Brain microvascular endothelial cell (primary cell): ENCODE measurements around the gene TM2D3.

Experiments
- DNase-seq: peaks from one replicate; pipeline ENCODE4 v3.0.0-alpha.2; 2020
- H3K27ac ChIP-seq: fragments of 250-450 bp; sonication (Bioruptor Pico); 2 replicates; pipeline ENCODE4 v1.5.1; 2020; ENCODE audit warnings: mild to moderate bottlenecking, moderate library complexity
- H3K27me3 ChIP-seq: fragments of 250-450 bp; sonication (Bioruptor Pico); replicated peaks from 2 replicates; pipeline ENCODE4 v1.5.1; 2020; ENCODE audit warnings: mild to moderate bottlenecking
- H3K36me3 ChIP-seq: fragments of 250-450 bp; sonication (Bioruptor Pico); replicated peaks from 2 replicates; pipeline ENCODE4 v1.5.1; 2020; ENCODE audit warnings: mild to moderate bottlenecking
- H3K4me3 ChIP-seq: 2 replicates; pipeline ENCODE4 v1.5.1; 2011; ENCODE audit warnings: low read depth, mild to moderate bottlenecking, control low read depth, low read length, moderate library complexity
- CTCF ChIP-seq: IDR thresholded peaks from 2 replicates; pipeline ENCODE4 v1.5.1; 2011; ENCODE audit warnings: low read depth, mild to moderate bottlenecking, moderate library complexity, low read length, control low read depth, inconsistent platforms; ENCODE audit errors: missing control alignments
- in situ Hi-C: cut with HindIII; loops from 2 replicates; pipeline ENCODE4 v1.10.0; 2017; ENCODE audit warnings: low sequenced_read_pairs, low pct_ligation_motif_present

The TM2D3 gene, protein sequence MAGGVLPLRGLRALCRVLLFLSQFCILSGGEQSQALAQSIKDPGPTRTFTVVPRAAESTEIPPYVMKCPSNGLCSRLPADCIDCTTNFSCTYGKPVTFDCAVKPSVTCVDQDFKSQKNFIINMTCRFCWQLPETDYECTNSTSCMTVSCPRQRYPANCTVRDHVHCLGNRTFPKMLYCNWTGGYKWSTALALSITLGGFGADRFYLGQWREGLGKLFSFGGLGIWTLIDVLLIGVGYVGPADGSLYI

DNA sequence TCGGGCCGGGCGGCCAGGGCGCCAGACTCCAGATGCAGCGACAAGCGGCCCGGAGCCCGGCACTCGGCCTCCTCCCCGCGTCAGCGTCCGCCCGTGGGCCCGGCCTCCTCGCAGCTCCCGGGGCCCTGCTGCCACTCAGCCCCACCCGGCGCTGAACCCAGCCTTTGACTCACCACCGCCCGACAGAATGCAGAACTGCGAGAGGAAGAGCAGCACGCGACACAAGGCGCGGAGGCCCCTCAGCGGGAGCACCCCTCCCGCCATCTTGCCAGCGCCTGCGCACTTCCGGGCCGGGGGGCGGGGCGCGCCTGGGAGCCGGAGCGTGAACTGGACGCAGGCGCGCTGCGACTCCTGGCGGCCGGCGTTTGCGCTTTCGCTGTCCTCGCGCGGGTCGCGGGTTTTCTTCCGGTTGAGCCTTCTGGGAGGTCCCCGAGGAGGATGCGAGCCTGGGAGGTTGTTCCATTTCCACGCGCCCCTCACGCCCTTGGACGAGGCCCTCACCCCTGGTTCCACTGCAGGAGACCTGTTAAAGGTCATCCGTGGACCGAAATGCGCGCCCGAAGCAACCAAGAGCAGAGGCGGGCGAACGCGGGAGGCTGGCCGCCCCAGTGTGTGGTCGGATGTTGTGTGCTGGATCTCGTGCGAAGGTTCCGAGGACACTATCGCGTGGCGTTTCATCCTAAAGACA, at the start of gene TM2D3:
TM2D3 (minus strand) TSS at position 284 of the 688 bp plus-strand sequence; CDS start at position 264, 20 bp downstream.
- peak; percentile 71 for TF ChIP-seq CTCF
- in situ Hi-C loops, result no loop called here
- Histone ChIP-seq H3K27ac (peak within 1 kb of the TSS; percentile 84), H3K36me3 (peaks cover 1% of the 10 kb centered on the region), H3K27me3 (no peaks in the 10 kb centered on the region), H3K4me3 (peak within 1 kb of the TSS; percentile 83)
- DNase-seq, result peak; percentile 80

DNA sequence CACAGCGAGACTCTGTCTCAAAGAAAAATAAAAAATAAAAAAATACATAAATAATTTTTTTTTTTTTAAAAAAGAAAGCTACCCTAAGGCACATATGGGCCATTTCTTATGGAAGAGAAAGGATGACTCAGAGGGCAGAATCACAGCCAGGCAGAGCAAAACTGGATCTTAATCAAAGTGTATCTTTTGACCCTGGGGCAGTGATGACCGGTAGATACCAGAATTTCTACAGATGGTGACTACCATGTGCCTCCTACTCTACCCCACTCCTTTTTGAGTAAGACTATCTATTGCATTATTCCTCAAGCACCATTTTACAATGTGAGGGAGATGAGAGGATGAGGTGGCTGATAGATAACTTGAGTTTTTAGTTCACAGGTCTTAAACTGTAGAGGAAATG, 46.1 kb upstream of the TM2D3 start:
- TF ChIP-seq CTCF, result no peak

DNA sequence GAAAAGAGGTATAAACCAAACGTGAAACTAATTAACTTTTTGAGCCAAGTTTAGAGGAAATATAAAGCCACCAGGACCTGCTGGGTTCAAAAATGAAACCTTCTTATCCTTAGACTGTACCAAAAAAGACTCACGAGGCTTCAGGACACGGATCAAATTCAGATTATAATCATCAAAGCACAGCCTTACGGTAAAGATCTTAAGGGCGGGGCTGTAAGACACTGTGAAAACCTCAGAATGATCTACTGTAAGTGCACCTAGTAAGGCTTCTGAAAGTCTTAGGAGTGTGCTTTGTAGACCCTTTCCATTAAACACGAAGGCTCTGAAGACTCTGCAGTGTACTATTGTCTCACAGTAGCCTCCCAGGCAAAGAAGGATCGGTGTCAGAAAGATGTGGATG, 45.3 kb upstream of the TM2D3 start:
- Histone ChIP-seq H3K27ac (no peak overlapping the region), H3K27me3 (no peaks in the 10 kb centered on the region), H3K36me3 (peaks cover 36% of the 10 kb centered on the region), H3K4me3 (no peak overlapping the region)
- in situ Hi-C loops, result no loop called here
- DNase-seq, result no peak
- TF ChIP-seq CTCF, result no peak

More for the DNA sequence above, 46.1 kb upstream of the TM2D3 start:
- no peak for DNase-seq
- in situ Hi-C loops, result no loop called here
- no peak overlapping the region for H3K4me3 ChIP-seq
- H3K36me3 ChIP-seq, result peaks cover 36% of the 10 kb centered on the region
- H3K27ac ChIP-seq, result no peak overlapping the region
- H3K27me3 ChIP-seq, result no peaks in the 10 kb centered on the region

DNA sequence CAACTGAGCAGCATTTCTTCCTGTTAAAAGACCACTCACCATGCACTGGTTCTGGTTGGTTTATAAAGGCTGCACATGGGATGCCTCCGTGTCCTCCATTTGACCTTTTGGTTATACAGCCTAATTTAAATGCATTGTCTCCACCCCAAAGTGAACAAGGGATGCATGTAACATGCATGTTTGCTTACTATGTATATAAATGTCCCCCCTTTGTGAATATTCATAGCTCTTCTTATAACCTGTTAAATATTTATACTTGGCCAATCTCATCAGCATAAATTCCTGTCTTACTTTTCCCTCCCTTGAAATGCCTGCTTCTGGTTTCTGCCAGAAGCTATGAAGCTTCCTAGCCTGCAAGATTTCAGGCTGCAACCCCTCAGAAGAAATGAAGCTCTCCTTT, 44.6 kb upstream of the TM2D3 start:
- no peak for TF ChIP-seq CTCF
- in situ Hi-C loops, result no loop called here
- peaks cover 38% of the 10 kb centered on the region for H3K36me3 ChIP-seq
- H3K27me3 ChIP-seq, result no peaks in the 10 kb centered on the region
- DNase-seq, result no peak
- no peak overlapping the region for H3K4me3 ChIP-seq
- H3K27ac ChIP-seq, result no peak overlapping the region

GRCh38 chr15:101694261-101694660, 42.1 kb upstream of the TM2D3 start:
- DNase-seq, result no peak
- in situ Hi-C loops, result no loop called here
- Histone ChIP-seq H3K36me3 (peaks cover 18% of the 10 kb centered on the region), H3K27ac (no peak overlapping the region), H3K27me3 (no peaks in the 10 kb centered on the region), H3K4me3 (no peak overlapping the region)
- peak; percentile 26 for TF ChIP-seq CTCF
